HG03135 (cell line): ENCODE results near the gene MBIP.

ENCODE experiments used
- ATAC-seq: cut with Tn5 transposase; IDR thresholded peaks from one replicate; pipeline ENCODE4 v1.9.1; 2021; ENCODE audit warnings: mild to moderate bottlenecking, moderate library complexity; ENCODE audit not compliant: unreplicated experiment

MBIP gene

DNA sequence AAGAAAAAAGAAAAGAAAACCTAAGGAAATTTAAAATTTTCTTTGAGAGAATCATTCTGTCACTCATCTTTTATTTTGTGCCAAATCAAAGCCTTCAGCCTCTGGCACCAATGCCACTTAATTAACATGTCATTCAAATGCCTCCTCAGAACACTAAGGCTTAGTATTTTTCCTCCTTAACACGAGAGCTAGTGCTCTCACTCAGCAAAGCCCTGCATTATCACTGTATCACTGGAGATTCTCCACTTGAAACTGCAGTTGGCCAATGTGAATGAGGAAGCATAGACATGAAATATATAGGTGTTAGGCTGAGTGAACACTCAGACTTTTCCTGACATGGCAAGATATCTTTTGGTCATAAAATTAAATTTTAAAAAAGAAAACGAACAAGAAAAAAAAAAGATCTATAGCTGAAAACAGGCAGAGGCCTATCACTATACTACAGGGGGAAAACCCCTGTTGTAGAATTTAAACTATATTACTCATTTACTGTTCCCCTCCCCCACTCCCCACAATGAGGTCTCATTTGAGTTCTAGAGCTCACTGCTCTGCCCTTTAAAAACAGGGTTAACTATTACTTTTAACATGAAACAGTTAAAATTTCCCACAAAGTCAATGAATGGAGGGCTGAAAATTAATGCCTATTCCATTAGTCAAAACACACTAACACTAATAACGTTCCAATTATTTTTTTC, 5.1 kb downstream of the MBIP start:
- peak; percentile 52 for ATAC-seq

DNA sequence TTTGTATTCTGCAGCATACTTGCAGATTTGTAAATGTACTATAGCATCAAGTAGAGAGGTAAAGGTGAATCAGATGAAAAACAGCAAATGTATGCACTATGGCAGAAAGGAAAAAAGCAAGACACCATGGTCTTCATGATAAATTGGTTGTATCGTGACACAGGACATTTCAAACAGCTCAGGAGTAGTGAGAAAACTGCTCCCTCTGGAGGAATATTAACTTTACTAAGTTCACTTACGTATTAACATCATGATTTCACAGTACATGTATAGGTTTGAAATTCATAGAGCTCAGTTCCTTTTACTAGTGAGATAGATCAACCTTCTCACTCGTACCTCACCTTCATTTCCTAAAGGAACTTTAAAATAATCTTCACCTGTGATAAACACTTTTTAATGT, 6.5 kb downstream of the MBIP start:
- no peak for ATAC-seq

DNA sequence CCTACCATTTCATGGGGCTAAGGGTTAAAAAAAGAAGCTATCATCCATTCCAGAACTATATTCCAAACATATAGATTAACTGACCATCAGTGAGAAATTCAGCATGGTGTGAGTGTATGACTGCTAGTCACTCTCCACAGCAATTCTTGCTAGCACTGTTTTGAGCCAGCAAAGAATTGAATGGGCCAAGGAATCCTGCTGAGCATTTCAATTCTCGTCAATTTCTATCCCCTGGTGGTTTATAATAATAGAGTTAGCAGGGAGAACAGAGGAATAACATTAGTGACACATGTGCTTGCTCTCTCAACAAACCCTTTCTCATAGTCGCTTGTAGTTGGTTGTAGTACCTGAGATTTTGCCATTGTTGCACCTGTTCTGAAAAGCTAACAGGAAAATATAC, 7.2 kb downstream of the MBIP start:
- ATAC-seq, result no peak

DNA sequence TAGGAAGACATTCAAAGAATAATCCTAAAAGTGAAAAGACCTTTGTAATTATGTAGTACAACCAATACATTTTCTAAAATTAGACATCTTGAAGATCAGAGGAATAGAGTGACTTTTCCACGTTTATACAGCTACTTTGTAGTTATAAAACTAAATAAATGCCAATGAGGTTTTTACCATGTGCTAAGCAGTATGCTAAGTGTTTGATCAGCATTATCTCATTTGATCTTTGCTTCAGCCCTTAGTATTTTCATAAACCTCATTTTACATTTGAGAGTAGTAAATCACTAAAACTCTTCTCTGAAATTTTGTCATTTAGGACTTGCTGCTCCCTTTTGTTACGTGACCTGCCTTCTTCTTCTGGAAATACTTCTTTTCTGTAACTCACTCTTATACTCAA, 13.6 kb downstream of the MBIP start:
- ATAC-seq, result no peak

DNA sequence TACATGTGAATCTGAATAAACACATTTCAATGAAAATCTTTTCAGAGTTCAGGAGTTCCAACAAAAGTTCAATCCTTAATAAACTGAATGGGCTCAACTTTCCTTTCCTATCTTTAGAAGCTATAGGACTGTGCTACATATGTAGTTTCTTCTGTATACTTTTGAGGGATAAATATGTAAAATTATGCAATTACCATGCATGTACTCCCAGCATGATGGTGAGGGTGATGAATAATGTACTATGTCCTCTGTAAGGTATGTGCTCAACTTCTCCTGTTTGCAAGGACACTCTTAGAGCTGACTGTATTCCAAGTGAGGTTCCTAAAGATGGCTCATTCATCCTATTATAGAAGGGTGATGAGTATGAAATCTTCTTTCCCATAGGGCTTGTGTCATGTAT, 15.5 kb downstream of the MBIP start:
- ATAC-seq, result no peak

DNA sequence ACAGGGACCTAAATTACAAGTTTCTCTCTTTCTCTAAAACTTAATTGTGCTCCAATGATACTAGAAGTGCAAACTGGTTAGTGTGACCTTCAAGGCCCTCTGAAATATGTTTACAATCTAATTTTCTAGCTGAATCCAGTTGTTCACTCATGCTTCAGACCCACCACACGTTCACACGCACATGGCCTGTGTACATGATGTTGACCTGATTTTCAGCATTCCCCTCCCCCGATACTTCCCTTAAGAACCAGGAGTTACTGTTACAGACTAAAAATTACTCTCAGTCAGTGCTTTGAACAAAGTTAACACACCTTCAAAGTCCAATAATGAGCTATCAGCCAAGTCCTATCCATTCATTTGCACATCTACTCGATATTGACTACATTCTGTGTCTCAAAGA, 16.5 kb downstream of the MBIP start:
- ATAC-seq, result no peak

DNA sequence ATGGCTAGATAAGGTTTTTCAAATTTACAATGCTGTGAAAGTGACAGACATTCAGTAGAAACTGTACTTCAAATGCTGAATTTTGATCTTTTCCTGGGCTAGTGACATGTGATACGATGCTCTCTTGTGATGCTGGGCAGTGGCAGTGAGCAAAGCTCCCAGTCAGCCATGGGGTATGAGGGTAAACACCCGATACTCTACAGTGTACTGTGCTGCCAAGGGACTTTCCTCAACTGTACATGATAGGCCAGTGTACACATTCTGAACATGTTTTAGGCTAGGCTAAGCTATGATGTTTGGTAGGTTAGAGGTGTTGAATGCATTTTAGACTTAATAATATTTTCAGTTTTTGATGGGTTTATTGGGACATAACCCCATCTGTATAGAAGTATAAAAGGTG, 17.6 kb downstream of the MBIP start:
- no peak for ATAC-seq

DNA sequence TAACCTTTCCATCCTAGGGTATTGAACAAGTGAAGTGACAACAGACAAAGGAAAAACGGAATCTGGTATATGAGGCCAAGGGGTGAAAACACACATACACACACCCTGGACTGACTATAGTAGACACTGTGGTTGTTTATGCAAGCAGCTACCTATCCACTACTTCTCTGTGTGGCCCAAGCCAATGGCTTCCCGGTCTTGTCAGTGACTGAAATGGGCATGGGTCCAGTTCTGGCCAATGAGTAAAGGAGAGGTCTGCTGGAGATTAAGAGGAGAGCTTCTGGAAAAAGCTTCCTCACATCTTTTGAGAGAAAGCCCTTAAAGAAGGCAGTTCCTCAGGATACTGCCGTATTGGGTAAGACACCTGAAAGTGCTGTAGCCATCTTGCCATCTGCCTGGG, 19.3 kb downstream of the MBIP start:
- ATAC-seq, result no peak

DNA sequence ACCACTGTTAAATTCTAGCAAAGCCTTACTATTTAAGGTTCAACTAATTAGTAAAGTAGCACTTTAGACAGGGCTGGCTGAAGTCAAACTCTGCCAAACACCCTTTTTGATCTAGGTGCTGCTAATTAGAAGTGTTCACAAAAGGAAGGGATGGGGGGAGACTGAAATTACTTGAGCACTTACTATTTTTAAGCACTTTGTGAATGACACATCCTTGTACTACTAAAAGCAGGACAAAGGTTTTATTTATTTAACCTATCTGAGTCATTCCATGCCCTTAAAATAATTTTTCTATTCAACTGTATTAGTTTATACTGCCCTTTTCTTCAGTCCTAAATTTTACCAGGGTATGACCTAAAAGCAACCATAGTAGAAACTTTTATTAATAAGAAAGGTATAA, 20.1 kb downstream of the MBIP start:
- no peak for ATAC-seq

DNA sequence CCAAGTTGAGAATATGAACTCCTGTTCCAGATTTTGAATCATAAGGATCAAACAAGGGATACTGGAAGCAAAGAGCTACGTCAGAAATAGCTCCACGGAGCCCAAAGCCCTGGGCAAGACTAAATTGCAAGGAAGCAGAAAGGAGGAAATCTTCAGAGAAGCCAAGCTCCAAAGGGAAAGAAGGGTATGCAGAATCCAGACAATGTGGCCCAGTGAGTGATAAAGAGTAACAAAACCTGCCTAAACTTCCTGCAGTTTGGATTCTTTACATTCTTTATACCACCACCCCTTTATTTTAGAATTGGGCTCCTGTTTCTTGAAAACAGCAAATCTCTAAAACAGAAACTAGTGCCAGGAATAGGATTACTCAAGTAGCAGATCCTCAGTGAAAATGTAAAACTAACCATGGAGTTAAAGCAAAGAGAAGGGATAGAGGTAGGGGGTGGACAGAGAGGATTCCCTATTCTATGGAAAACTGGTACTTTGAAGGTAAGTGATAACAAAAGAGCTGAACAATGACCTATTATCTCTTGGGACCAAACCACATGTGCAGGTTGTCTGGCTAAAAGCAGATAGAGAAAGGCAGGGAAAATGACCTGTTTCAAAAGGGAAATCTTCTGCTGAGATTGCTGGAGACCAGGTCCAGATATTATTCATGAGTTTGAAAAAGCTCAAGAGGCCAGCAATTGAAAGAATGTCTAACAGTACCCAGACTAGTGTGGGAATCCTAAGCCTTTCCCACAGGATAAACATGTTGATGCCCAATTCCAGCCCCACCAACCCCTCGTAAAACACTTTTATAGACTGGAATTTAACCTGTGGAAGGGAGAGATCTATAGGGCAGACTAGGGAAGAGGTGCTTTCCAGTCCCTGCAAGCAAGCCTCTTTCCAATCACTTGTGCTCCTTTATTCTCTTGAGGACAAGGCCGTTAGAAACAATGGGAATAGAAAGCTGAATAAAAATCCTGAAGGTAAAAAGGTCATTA, 24.5 kb downstream of the MBIP start:
- ATAC-seq, result no peak

DNA sequence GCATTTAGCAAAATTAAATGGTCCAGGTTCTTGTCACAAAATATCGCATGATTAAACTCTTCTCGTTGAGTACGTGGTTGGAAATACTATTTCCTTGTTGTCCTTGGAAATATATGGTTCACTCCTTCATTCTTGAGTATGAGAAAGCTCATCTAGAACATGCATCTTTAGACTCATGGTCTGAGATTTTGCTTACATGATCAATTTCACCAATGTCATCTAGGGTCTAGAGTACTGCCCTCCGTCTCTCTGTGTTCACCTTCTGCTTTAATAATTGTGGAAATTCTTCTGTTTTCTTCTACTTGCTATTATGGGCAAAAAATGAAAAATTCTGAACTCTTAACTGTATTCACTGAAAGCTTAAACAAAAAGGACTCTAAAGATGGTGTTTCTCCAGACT, 25.9 kb downstream of the MBIP start:
- no peak for ATAC-seq

DNA sequence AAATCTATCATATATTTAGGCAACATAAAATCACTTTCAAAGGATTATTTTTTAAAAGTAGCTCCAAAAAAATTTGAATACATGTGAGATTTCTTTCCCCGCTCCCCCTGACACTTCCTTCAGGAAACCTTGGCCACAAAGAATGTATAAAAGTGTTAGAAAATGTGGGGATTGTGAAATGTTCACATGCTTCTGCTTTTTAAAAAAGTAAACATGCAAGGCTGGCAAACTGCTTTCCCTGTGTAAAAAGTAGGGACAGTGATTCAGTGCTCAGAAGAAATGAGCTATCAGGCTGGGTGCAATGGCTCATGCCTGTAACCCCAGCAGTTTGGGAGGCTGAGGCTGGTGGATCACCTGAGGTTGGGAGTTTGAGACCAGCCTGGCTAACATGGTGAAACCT, 26.6 kb downstream of the MBIP start:
- ATAC-seq, result no peak

DNA sequence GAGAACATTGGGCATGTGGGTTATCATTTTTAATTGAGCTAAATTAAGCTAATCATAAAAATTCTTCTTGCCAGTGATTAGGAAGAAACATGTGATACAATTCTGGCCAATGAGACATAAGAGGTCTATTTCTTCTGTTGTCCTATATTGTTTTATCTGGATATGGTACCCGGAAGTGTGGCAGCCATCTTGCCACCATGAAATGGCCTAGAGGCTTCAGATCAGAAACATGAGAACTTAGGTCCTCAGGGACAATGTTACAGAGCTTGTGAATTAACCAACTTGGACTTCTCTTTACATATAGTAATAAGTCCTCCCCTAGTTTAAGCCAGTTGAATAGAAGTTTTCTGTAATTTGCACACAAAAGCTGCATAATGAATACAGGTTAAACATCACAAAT, 30.5 kb downstream of the MBIP start:
- no peak for ATAC-seq

DNA sequence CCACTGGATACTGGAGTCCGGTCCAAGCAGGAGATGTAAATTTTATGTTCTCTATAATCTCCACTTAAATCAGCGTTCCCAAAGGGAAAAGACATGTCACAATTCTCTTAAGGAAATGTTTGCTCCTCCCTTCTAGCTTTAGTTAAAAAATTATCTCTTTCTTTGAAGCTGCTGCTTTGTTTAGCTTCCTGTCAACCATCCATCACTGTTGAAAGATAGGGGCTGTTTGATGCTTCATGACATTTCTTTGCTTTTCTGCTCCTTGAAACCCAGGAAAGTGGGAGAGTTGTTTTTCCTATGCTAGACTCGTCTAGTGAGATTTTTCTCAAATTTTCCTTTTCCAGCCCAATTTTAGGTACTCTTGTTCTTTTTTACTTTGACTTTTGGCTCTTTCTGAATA, 31.9 kb downstream of the MBIP start:
- ATAC-seq, result no peak

DNA sequence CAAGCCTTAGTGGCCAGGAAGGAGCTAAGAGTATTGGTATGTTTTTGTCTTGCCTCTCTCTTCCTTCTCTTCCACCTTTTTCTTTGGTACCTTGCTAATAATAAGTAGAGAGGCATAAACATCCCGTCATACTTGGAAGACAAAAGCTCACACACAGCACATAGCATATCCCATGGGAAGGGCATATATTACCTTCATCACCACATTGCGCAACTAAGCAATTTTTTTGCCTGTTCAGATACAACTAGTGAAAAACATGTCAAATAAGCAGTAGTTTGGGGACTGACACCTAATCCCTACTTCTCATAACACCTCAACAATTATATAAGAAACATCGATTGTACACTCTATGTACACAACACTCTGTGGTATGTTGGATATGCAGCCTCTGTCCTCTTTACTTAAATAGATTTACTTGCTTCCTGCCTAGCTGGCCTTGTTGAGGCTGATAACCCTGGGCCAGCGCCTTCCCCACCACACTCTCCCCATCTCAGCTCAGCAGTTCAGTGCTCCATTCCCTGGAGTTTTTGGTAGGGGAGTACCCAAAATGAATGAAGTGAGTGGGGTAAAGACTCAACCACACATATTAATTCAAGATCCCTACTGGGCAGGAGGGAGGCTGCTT, 35.4 kb downstream of the MBIP start:
- no peak for ATAC-seq

DNA sequence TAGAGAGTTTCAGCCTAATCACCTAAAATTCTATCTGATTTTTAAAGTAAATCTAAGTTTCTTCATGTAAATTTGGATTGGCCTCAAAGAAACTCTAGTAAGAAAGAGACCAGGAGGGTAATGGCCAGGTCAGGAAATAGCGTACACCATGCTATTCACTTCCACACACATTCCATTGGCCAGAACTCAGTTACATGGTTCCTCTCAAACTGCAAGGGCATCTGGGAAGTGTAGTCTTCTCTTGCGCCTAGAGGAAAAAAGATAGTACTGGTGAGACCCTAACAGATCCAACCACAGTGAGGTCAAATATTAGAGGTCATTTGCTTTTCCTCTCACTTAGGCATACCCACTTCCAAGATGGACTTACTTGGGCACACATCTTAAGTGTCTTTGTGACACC, 39.1 kb downstream of the MBIP start:
- ATAC-seq, result no peak

DNA sequence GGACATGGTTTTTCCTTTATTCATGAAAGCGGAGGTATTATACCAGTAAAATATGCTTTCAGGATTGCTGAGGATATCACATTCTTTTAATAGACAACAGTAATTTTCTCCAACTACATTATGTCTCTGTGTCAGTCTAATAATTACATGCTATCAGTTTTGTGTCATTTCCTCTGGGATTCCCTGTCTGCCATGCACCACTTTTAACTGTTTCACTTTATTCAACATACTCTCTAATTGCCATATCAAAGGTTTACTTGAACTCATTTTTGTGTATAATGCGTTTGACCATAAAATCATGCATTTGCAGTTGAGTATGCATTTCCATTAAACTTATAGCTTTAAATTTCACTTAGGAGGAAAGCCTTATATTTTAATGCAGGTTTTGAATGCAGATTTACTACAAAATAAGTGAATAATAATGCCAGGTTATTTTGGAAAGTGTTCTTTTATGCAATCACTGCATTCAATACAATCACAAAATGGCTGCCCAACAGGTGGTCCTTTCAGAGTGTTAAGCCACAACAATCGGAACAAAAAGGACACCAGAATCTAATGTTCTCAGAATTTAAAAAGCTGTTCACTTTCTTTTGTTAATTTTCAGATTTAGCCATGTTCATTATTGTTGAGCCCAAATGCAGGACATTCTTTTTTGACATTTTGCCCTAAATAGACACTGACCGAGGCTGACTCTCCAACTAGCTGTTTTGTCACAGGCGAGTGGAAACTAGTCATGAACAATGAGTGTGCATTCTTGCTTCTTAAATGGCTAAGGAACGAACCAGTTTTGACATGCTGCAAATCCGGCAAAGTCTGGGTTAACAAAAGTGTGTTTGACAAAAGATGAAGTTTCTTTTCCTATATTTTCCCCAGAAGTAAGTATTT, 40.9 kb downstream of the MBIP start:
- no peak for ATAC-seq

DNA sequence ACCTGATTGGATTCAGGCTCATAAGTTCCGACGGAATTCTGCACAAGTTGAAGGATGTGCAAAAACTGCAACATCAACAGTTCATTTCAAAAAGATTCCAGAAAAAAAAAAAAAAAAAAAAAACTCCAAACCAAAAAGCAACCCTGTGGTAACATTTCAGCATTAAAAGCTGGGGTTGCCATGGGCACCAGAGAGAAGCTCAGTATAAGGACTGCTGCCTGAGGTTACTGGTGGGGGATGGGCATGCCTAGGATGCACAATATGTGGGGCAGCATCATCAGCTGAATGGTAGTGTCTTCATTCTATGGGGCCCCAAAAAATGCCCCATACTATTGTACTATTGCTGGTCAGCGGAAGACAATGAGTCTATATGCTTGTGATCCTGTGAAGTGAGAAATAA, 44.7 kb downstream of the MBIP start:
- ATAC-seq, result no peak

DNA sequence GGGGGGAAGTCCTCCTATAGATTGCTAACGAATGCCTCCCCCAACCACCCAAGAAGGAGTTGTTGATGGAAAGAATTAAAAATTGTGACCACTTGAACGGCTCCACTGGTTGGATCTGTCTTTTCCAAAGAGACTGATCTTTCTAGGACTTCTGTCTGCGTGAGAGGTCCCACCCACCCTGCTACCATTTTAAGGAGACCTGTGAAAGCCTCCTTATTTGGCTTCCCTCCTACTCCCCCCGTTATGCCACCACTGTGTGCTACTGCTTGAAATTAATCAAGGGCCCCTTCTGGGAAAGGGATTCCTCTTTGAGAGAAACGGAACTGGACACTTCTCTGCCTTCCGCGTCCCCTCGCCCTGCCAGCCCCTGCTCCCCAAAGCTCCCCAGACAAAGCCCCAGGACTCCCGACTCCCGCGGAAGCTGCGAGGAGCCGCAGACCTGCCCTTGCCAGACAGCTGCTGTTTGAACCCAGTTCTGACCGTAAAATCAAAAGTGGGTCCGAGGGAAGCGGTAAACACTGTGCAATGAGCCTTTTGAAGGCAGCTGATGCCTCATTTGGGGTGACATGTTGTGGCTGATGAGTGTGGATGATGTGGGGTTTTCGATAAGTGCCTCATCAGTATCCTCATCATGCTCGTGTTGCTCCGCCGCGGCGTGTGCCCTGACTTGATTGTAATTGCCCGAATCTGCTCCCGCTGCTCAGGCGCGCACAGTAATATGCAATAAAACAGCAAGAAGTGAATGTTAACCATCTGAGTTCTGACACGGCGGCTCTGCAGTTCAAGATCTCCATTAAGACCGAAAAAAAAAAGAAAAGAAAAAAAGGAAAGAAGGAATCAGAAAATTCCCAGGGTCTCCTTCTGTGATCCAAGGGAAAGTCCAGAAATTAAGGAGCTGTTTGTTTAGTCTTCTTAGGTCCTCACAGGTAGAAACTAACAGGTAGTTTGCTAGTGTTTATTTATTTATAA, 48.2 kb downstream of the MBIP start:
- ATAC-seq, result no peak

DNA sequence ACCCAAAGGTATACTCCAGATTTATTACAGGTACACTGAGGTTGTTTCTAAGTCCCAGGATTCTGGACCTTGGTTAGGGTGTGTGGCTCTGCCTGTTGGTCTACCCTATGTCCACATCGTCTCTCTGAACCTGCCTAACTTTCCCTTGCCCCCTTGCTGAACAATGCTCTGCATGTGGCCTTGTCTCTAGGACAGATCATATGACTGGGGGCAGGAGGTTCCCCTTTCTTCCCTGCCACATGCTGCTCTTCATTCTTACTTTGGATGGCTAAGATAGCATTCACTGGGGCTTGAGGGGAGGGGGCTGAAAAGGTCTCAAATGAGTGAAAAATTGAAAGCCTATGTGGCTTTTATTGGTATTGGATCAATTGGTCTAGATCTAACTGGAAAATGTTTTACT, 49.2 kb downstream of the MBIP start:
- ATAC-seq, result no peak
